ENCODE data around the gene INSYN2B. TPM values are rescaled to one million over a fixed set of nuclear protein-coding genes. Genes with fewer than 3 reads are reported as not detected.

The INSYN2B gene
- total and polyA plus RNA-seq, 9 donors: 0.12 to 3.3 (median 1.1) TPM; not detected in 1

GRCh38 chr5:169988206-169988605 is 7.9 kb upstream of the INSYN2B start:
- H3K27ac ChIP-seq: no peak overlapping the region
- H3K9me3 ChIP-seq: no peaks in the 10 kb centered on the region
- no peaks in the 10 kb centered on the region for H3K4me1 ChIP-seq (ENCODE audit: insufficient read depth)
- H3K27me3 ChIP-seq: no peaks in the 10 kb centered on the region
- no peaks in the 10 kb centered on the region for H3K36me3 ChIP-seq
- 77 to 83% (median 78%) methylated on average over 4 of the region's 4 CpGs for WGBS, 3 donors
- no peak overlapping the region for H3K4me3 ChIP-seq
- no peak for DNase-seq
- TF ChIP-seq POLR2A (IDR thresholded peaks at IDR 0.05) (no peak), CTCF (IDR thresholded peaks at IDR 0.05) (no peak), EP300 (IDR thresholded peaks at IDR 0.05) (no peak)
- intact Hi-C loops (cut with DNase I): no loop called here

GRCh38 chr5:169979871-169980270 is 424 bp downstream of the INSYN2B start:
- no peak for TF ChIP-seq POLR2A (IDR thresholded peaks at IDR 0.05)
- no peak for TF ChIP-seq CTCF (IDR thresholded peaks at IDR 0.05)
- TF ChIP-seq EP300 (IDR thresholded peaks at IDR 0.05): no peak
- no peak overlapping the region for H3K27ac ChIP-seq
- intact Hi-C loops (cut with DNase I): loop anchor here in 3 of 4 donors (1.0 to 5.0 kb wide), 2 partner anchors 278 kb away; no protein-coding TSS in a partner anchor

GRCh38 chr5:169978714-169979113 is 1.6 kb downstream of the INSYN2B start:
- 51 to 59% (median 56%) methylated on average over 7 of the region's 7 CpGs for WGBS, 3 donors
- H3K4me1 ChIP-seq (ENCODE audit: insufficient read depth): no peaks in the 10 kb centered on the region
- no peaks in the 10 kb centered on the region for H3K36me3 ChIP-seq
- TF ChIP-seq CTCF (IDR thresholded peaks at IDR 0.05) (no peak), POLR2A (IDR thresholded peaks at IDR 0.05) (no peak)
- no peak for DNase-seq
- no peaks in the 10 kb centered on the region for H3K9me3 ChIP-seq
- no peak overlapping the region for H3K27ac ChIP-seq
- H3K27me3 ChIP-seq: no peaks in the 10 kb centered on the region
- no peak overlapping the region for H3K4me3 ChIP-seq
- intact Hi-C loops (cut with DNase I): no loop called here

More at GRCh38 chr5:169979871-169980270, 424 bp downstream of the INSYN2B start:
- Histone ChIP-seq H3K27me3 (no peaks in the 10 kb centered on the region), H3K36me3 (no peaks in the 10 kb centered on the region), H3K9me3 (no peaks in the 10 kb centered on the region), H3K4me3 (no peak overlapping the region), H3K4me1 (ENCODE audit: insufficient read depth) (no peaks in the 10 kb centered on the region)
- DNase-seq: no peak
- WGBS, 3 donors: 1 to 4% (median 4%) methylated on average over 3 of the region's 3 CpGs

- H3K27ac ChIP-seq: no peak overlapping the region
- H3K36me3 ChIP-seq: no peaks in the 10 kb centered on the region
- 75 to 82% (median 81%) methylated on average over 6 of the region's 6 CpGs for WGBS, 3 donors
- no peak overlapping the region for H3K4me3 ChIP-seq
- H3K9me3 ChIP-seq: no peaks in the 10 kb centered on the region
- TF ChIP-seq EP300 (IDR thresholded peaks at IDR 0.05): no peak
- no peak for TF ChIP-seq POLR2A (IDR thresholded peaks at IDR 0.05)
- no peak for TF ChIP-seq CTCF (IDR thresholded peaks at IDR 0.05)
- intact Hi-C loops (cut with DNase I): no loop called here
- DNase-seq: no peak
- no peaks in the 10 kb centered on the region for H3K27me3 ChIP-seq
- H3K4me1 ChIP-seq (ENCODE audit: insufficient read depth): no peaks in the 10 kb centered on the region
Measured at GRCh38 chr5:169974121-169974770, 6.0 kb downstream of the INSYN2B start.

Data from ovary (tissue), 9 donors.